ENCODE results near the gene SHANK1.
"Not testable (repeated sequence)": the region's sequence is repeated elsewhere in the genome, so short reads cannot be mapped to it uniquely, and the experiment has no call there.

The SHANK1 gene
- total RNA-seq, result 0 to 1.4 (median 0.15) reads per million in 18 experiments

DNA sequence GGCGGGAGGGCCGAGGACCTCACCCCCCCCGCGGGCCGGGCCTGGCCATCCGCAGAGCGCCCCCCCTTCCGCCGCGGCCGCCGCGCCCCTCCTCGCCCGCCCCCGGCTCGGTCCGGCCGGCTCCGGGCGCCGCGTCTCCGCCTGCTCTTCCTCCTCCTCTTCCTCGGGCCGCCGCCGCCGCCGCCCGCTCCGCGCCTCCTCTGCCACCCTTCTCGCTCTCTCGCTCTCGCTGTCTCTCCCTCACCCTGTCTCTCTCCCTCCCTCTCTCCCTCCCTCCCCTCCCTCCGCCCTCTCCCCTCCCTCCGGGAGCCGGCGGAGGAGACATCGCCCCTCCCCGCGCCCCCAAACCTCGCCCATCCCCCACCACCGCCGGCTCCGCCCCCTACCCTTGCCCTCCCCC lies at the start of gene SHANK1:
TSS of gene SHANK1 (minus strand) at position 237 of the 400 bp plus-strand sequence. CDS start 2,883 bp downstream, outside the sequence.
- no peak for DNase-seq

DNA sequence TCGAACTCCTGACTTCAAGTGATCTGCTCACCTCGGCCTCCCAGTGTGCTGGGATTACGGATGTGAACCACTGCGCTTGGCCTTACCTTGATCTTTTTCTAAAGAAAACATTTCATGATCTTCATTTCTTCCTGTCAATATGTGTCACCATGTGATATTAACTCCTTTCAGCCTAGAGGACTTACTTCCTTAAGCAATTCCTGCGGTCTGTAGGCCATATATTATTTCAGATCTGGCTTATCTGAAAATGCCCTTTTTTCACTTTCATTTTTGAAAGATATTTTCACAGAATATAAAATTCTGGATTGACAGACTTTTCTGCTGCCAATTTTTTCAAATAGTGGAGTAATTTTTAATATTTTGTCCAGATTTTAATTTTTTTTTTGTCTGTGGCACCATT lies 48.7 kb upstream of the SHANK1 start:
- no peak for DNase-seq

- not testable (repeated sequence) for DNase-seq
Measured at GRCh38 chr19:50767263-50767662, 47.7 kb upstream of the SHANK1 start.

GRCh38 chr19:50766746-50767145 lies 47.1 kb upstream of the SHANK1 start:
- not testable (repeated sequence) for DNase-seq

- no peak for DNase-seq
Measured at GRCh38 chr19:50764409-50764808, 44.8 kb upstream of the SHANK1 start.

GRCh38 chr19:50763521-50763920 lies 43.9 kb upstream of the SHANK1 start:
- not testable (repeated sequence) for DNase-seq

GRCh38 chr19:50761501-50761900 lies 41.9 kb upstream of the SHANK1 start:
- DNase-seq, result not testable (repeated sequence)

DNA sequence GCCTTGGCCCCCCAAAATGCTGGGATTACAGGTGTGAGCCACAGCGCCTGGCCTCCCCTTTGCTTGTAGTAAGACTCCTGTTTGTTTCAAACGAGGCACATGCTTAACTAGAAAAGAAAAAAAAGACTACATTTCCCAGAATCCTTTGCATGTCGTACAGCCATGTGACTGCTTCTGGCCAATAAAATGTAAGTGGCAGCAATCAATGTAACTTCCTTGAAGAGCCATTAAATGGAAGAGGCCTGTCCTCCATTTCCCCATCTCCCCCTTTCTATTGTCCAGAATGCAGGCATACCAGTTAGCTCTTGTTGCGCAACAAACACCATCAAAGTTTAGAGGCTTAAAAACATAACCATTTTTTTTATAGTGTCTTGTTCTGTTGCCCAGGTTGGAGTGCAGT lies 40.3 kb upstream of the SHANK1 start:
- peak in 1 of 2 donors; percentile 1 for DNase-seq

DNA sequence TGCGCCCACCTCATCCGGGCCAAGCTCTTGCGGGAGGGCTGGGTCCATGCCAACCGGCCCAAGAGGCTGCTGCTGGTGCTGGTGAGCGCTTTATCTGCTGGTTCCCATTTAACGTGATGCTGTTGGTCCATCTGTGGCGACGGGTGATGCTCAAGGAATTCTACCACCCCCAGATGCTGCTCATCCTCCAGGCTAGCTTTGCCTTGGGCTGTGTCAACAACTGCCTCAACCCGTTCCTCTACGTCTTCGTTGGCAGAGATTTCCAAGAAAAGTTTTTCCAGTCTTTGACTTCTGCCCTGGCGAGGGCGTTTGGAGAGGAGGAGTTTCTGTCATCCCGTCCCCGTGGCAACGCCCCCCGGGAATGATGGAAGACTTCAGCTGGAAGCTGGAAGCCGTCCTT lies 39.5 kb upstream of the SHANK1 start:
- DNase-seq, result not testable (repeated sequence)

DNA sequence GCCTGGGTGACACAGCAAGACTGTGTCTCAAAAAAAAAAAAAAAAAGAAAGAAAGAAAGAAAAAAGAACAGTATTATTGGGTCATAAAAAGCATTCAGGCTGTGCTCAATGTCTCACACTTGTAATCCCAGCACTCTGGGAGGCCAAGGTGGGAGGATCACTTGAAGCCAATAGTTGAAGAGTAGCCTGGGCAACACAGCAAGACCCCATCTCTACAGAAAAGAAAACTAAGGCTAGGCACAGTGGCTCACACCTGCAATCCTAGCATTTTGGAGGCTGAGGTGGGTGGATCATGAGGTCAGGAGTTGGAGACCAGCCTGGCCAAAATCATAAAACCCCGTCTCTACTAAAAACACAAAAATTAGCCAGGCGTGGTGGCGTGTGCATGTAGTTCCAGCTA lies 38.0 kb upstream of the SHANK1 start:
- not testable (repeated sequence) for DNase-seq

DNA sequence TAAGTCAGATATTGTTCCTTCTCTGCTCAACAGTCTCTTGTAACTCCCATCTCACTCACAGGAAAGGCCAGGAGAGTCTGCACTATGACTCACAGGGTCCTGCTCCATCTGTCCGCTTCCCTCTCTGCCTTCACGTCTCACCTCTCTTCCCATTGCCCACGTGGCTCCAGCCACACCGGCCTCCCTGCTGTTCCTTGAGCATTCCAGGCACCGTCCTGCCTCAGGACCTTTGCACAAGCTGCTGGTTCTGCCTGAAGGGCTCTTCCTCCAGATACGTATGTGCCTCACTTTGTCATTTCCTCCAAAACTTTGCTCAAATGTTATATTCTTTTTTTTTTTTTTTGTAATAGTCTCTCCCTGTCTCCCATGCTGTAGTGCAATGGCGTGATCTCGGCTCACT lies 36.6 kb upstream of the SHANK1 start:
- DNase-seq, result not testable (repeated sequence)

GRCh38 chr19:50753879-50754278 lies 34.3 kb upstream of the SHANK1 start:
- no peak for DNase-seq

DNA sequence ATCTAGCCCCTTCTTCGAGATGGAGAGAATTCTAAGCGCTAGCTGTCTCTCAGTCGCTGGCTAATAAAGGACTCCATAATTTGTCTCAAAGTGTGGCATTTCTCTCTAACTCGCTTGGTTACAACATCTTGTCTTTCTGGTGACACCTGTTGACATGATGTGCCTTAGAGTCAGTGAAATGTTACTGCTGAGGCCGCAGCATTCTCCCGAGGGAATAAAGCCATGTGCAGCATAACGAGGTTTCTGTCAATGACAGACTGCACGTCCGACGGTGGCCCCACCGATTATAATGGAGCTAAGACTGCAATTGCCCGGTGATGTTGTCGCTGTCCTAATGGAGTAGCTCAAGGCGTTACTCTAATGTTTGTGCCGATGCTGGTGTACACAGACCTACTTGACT lies 30.4 kb upstream of the SHANK1 start:
- no peak for DNase-seq

- DNase-seq, result no peak
Measured at GRCh38 chr19:50749490-50749889, 29.9 kb upstream of the SHANK1 start.

- DNase-seq, result not testable (repeated sequence)
Measured at GRCh38 chr19:50747141-50747540, 27.5 kb upstream of the SHANK1 start.

DNA sequence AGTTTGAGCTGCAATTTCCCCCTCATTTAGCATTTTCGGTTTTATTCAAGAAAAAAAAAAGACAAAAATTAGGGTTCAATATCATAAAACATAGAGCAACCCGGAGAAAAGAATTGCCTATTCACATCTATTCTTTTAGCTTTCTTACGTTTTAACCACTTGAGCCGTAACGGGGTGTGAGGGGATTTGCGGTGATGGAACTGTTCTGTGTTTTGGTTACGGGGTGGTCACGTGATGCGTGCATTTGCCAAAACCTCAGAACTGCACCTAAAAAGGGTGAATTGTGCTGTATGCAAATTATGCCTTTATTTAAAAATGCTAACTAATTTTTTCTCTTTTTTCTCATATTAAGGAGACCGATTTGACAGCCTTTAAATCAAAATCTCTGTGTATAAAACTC lies 25.6 kb upstream of the SHANK1 start:
- no peak for DNase-seq

- no peak for DNase-seq
Measured at GRCh38 chr19:50743537-50743936, 23.9 kb upstream of the SHANK1 start.

DNA sequence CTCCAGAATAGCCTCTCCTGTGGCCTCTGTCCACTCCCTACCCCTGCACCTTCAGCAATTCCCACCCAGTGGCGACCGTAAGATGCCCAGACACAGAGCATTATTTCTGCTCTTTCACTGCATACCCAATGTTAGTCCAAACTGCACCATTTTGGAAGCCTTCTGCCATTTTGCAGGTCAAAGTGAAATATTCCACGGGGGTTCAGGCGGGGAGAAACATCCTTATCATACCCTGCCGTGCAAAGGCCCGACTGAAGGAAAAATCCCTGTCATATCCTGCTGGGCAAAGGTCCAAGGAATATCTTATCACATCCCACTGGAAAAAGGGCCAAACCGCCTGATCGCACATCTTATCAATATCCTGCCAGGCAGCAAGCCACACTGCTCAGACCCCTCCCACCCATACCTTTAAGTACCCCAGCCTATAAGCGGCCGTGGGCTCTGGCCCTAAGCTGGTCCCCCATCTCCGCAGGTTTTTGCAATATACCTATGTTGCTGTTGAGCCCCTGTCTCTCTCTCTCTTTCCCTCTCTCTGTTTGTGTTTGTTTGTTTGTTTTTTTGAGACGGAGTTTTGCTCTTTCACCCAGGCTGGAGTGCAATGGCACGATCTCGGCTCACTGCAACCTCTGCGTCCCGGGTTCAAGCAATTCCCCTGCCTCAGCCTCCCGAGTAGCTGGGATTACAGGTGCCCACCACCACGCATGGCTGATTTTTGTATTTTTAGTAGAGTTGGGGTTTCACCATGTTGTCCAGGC lies 21.8 kb upstream of the SHANK1 start:
- no peak for DNase-seq

GRCh38 chr19:50739914-50740426 lies 20.4 kb upstream of the SHANK1 start:
- DNase-seq, result peak in 1 of 2 donors; percentile 2

GRCh38 chr19:50739132-50739913 lies 19.7 kb upstream of the SHANK1 start:
- DNase-seq, result no peak

DNA sequence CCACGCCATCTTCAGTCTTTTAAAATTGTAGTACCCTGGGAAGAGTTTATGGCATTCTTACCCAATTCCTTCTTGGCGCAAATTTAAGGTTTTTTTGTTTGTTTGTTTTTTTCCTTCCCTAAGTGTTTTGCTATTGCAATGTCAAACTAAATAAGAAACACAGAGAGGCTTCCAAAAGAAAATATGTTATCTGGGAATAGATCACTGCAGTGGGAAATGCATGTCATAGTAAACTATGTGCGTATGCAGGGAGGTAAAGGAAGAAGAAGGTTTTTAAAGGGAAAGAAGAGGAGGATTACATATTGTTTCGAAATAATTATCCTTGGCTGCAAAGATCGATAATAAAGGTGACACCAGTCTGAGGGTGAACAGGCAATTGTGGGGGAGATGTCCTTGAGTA lies 16.7 kb upstream of the SHANK1 start:
- DNase-seq, result no peak

DNA sequence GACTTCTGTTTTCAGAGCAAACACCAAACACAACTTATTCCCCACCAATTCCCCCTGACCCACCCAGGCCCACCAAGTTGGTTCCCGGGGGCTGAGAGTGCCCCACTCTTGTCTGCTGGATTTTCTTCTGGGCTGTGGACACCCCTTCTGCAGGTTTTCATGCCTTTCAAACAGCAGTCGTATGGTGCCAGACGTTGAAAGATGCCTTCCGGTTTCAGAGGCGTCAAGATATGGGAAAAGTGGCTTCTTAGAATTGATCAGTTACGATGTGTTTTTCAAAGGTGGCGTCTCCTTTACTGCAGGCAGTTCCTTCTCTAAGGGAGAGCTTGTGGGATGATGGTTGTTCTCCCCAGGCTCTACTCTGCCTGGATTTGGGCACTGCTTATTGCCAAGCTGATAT lies 16.3 kb upstream of the SHANK1 start:
- DNase-seq, result no peak

DNA sequence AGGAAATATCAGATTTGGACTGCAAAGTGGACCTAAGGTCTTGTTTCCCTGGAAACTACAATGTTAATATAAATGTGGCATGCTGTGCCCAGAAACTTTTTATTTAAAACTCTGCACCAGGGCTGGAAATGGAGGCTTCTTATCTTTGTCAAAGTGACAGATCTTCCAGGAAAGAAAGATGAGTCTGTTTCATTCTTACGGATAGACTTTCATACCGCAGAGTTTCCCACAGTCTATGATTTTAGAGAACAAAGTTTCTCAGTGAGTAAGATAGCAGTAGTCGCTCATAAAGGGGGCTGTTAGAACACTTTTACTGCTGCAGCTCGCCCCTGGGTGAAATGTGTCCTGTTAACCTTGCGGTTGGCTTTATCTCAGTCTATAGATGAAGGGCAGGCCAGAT lies 10.3 kb upstream of the SHANK1 start:
- no peak for DNase-seq

All from inflammatory macrophage (primary cell).